Measurements from ENCODE around the gene ZMYND11. TPM values are rescaled to one million over a fixed set of nuclear protein-coding genes. Genes with fewer than 3 reads are reported as not detected.

ZMYND11 gene
- total and polyA plus RNA-seq, 2 of the 13 experiments (the other 11 are each of a cell fraction or from before 2014, with no cell fraction given): 17.5 to 38.7 TPM

- 81% methylated on average over 1 of the region's 1 CpG for WGBS (ENCODE audit: low lambda C conversion rate)
These were observed 10.4 kb upstream of the ZMYND11 start for GRCh38 chr10:124874-125273.

GRCh38 chr10:127612-128432, 7.4 kb upstream of the ZMYND11 start:
- Histone ChIP-seq H3K36me3 (replicated peaks in 1 of 2; ENCODE audit: control insufficient read depth in 1 of 2, insufficient read depth in 2 of 2, low read length in 2 of 2) (no peaks in the 10 kb centered on the region), H3K4me1 (ENCODE audit: insufficient read depth, low read length) (peaks cover 19% of the 10 kb centered on the region), H3K79me2 (ENCODE audit: insufficient read depth, low read length) (no peaks in the 10 kb centered on the region), H3K4me3 (replicated peaks in 1 of 3; ENCODE audit: insufficient read depth in 1 of 3, low read depth in 2 of 3, low read length in 3 of 3) (no peak overlapping the region), H4K20me1 (ENCODE audit: insufficient read depth, low read length) (no peaks in the 10 kb centered on the region; the same call in 1 of the 2 replicates), H3K27ac (ENCODE audit: extremely low read length, insufficient read depth, low read length) (no peak overlapping the region), H3K9ac (ENCODE audit: insufficient read depth, low read depth, low read length) (no peak overlapping the region), H3K27me3 (ENCODE audit: control insufficient read depth in 1 of 2, insufficient read depth in 2 of 2, low read length in 2 of 2) (no peaks in the 10 kb centered on the region), H2AFZ (ENCODE audit: low read length) (no peak overlapping the region), H3K9me3 (ENCODE audit: low read length) (no peaks in the 10 kb centered on the region), H3K4me2 (ENCODE audit: low read depth, low read length) (no peak overlapping the region)
- no peak for FAIRE-seq
- 98% methylated on average over 9 of the region's 9 CpGs for WGBS (ENCODE audit: low lambda C conversion rate)
- intact Hi-C loops (cut with micrococcal nuclease; ENCODE audit: unreplicated experiment): no loop called here
- POLR2A ChIA-PET: no interaction called here
- in situ Hi-C loops (cut with HindIII; ENCODE audit: extremely low pct_ligation_motif_present, low pct_unique_long_range_greater_than_20kb): no loop called here
- CTCF ChIA-PET (ENCODE audit: low intra/inter-chr PET ratio, low total read pairs): no interaction called here
- BruUV-seq (replicated peaks): no TSS peak
- ATAC-seq: no peak
- no peak for DNase-seq (ENCODE audit: low spot score)
- TF ChIP-seq MAFF (IDR thresholded peaks at IDR 0.05; ENCODE audit: low read depth, low read length): peak; percentile 23; the same call in 1 of the 2 replicates
- no peak for TF ChIP-seq FOXO1 (CRISPR knock-in tag; IDR thresholded peaks at IDR 0.05)
- no peak for TF ChIP-seq SRSF4 (IDR thresholded peaks at IDR 0.05; ENCODE audit: low read depth, low read length, poor library complexity, severe bottlenecking)
- no peak for TF ChIP-seq ZNF574 (CRISPR knock-in tag; IDR thresholded peaks at IDR 0.05)
- no peak for TF ChIP-seq SNRNP70 (IDR thresholded peaks at IDR 0.05; ENCODE audit: low read depth, low read length)
- no peak for TF ChIP-seq RARG (CRISPR knock-in tag; IDR thresholded peaks at IDR 0.05; ENCODE audit: low read depth)

More at GRCh38 chr10:124874-125273, 10.4 kb upstream of the ZMYND11 start:
- Histone ChIP-seq H3K9ac (ENCODE audit: insufficient read depth, low read depth, low read length) (no peak overlapping the region), H3K4me1 (ENCODE audit: insufficient read depth, low read length) (0 out of 2 replicates have a peak, but pooled peaks cover 5% of the 10 kb centered on the region), H3K27ac (ENCODE audit: extremely low read length, insufficient read depth, low read length) (no peak overlapping the region), H3K9me3 (ENCODE audit: low read length) (no peaks in the 10 kb centered on the region), H4K20me1 (ENCODE audit: insufficient read depth, low read length) (no peaks in the 10 kb centered on the region), H3K4me3 (replicated peaks in 1 of 3; ENCODE audit: insufficient read depth in 1 of 3, low read depth in 2 of 3, low read length in 3 of 3) (no peak overlapping the region), H3K4me2 (ENCODE audit: low read depth, low read length) (no peak overlapping the region), H3K27me3 (ENCODE audit: control insufficient read depth in 1 of 2, insufficient read depth in 2 of 2, low read length in 2 of 2) (no peaks in the 10 kb centered on the region), H3K79me2 (ENCODE audit: insufficient read depth, low read length) (no peaks in the 10 kb centered on the region), H2AFZ (ENCODE audit: low read length) (no peak overlapping the region), H3K36me3 (replicated peaks in 1 of 2; ENCODE audit: control insufficient read depth in 1 of 2, insufficient read depth in 2 of 2, low read length in 2 of 2) (no peaks in the 10 kb centered on the region)
- no peak for FAIRE-seq
- no peak for TF ChIP-seq ZNF703 (CRISPR knock-in tag; IDR thresholded peaks at IDR 0.05; ENCODE audit: borderline replicate concordance)
- TF ChIP-seq ZBTB14 (CRISPR knock-in tag; IDR thresholded peaks at IDR 0.05): no peak
- TF ChIP-seq CEBPB (IDR thresholded peaks at IDR 0.05; ENCODE audit: borderline replicate concordance, low read depth, low read length): no peak
- TF ChIP-seq TBX3 (IDR thresholded peaks at IDR 0.05; ENCODE audit: borderline replicate concordance): no peak
- BruUV-seq (replicated peaks): no TSS peak
- no peak for ATAC-seq
- CTCF ChIA-PET (ENCODE audit: low intra/inter-chr PET ratio, low total read pairs): no interaction called here
- intact Hi-C loops (cut with micrococcal nuclease; ENCODE audit: unreplicated experiment) (no loop called here), in situ Hi-C loops (cut with HindIII; ENCODE audit: extremely low pct_ligation_motif_present, low pct_unique_long_range_greater_than_20kb) (no loop called here)
- POLR2A ChIA-PET: no interaction called here
- DNase-seq (ENCODE audit: low spot score): no peak

Data from HepG2 (cell line).